Stimulated activated CD4-positive, alpha-beta T cell treated with anti-CD3 and anti-CD28 coated beads, Interleukin-2, amount 100 ng/mL, for 4 hours (primary cell): ENCODE measurements around the gene COQ9.
"Not testable (repeated sequence)": the region's sequence is repeated elsewhere in the genome, so short reads cannot be mapped to it uniquely, and the experiment has no call there.

Experiments used
- DNase-seq: peaks from one replicate; pipeline ENCODE4 v3.0.0-alpha.2; 2020; ENCODE audit warnings: low read depth

The COQ9 gene

GRCh38 chr16:57427307-57427706 is 20.0 kb upstream of the COQ9 start:
- no peak for DNase-seq

GRCh38 chr16:57427824-57428223 is 19.5 kb upstream of the COQ9 start:
- DNase-seq: no peak

- no peak for DNase-seq
Observed at GRCh38 chr16:57430955-57431354, 16.3 kb upstream of the COQ9 start.

- DNase-seq: no peak
Observed at GRCh38 chr16:57432505-57432904, 14.8 kb upstream of the COQ9 start.

GRCh38 chr16:57432989-57433388 is 14.3 kb upstream of the COQ9 start:
- no peak for DNase-seq

- DNase-seq: no peak
Observed at GRCh38 chr16:57434003-57434402, 13.3 kb upstream of the COQ9 start.

- no peak for DNase-seq
Observed at GRCh38 chr16:57435838-57436237, 11.4 kb upstream of the COQ9 start.

GRCh38 chr16:57439947-57440346 is 7.3 kb upstream of the COQ9 start:
- not testable (repeated sequence) for DNase-seq

GRCh38 chr16:57440551-57440950 is 6.7 kb upstream of the COQ9 start:
- not testable (repeated sequence) for DNase-seq

GRCh38 chr16:57444711-57445110 is 2.6 kb upstream of the COQ9 start:
- no peak for DNase-seq

GRCh38 chr16:57445510-57445909 is 1.8 kb upstream of the COQ9 start:
- no peak for DNase-seq

GRCh38 chr16:57446531-57447185 is 621 bp upstream of the COQ9 start:
- DNase-seq: peak; percentile 1

GRCh38 chr16:57452021-57452420 is 4.7 kb downstream of the COQ9 start:
- no peak for DNase-seq

GRCh38 chr16:57462209-57462977 is 15.1 kb downstream of the COQ9 start, which contains the start of gene POLR2C:
TSS of gene POLR2C (plus strand) at chr16:57462679. CDS start at chr16:57462725, 46 bp downstream.
- DNase-seq: peak; percentile 82

- peak; percentile 4 for DNase-seq
Observed at GRCh38 chr16:57462978-57463362, 15.7 kb downstream of the COQ9 start.

GRCh38 chr16:57464523-57464922 is 17.2 kb downstream of the COQ9 start:
- DNase-seq: no peak

- DNase-seq: no peak
Observed at GRCh38 chr16:57468346-57468745, 21.1 kb downstream of the COQ9 start.

- DNase-seq: no peak
Observed at GRCh38 chr16:57469046-57469445, 21.8 kb downstream of the COQ9 start.

- no peak for DNase-seq
Observed at GRCh38 chr16:57469917-57470470, 22.7 kb downstream of the COQ9 start.

- DNase-seq: no peak
Observed at GRCh38 chr16:57470711-57471110, 23.4 kb downstream of the COQ9 start.

GRCh38 chr16:57471209-57471608 is 23.9 kb downstream of the COQ9 start:
- no peak for DNase-seq

- no peak for DNase-seq
Observed at GRCh38 chr16:57471852-57472664, 24.8 kb downstream of the COQ9 start.
